ENCODE data around the gene WDR37.

The WDR37 gene

GRCh38 chr10:1094112-1095057 is 38.2 kb downstream of the WDR37 start:
- no peaks in the 10 kb centered on the region for H3K4me1 Mint-ChIP-seq (ENCODE audit: low read depth)
- no peaks in the 10 kb centered on the region for H3K9me3 Mint-ChIP-seq
- no peak overlapping the region for H3K27ac Mint-ChIP-seq
- intact Hi-C loops (cut with micrococcal nuclease): no loop called here
- no peak overlapping the region for H3K4me3 Mint-ChIP-seq
- peaks cover 34% of the 10 kb centered on the region for H3K36me3 Mint-ChIP-seq (ENCODE audit: low read depth)
- no peaks in the 10 kb centered on the region for H3K27me3 Mint-ChIP-seq

- Mint-ChIP-seq H3K4me1 (ENCODE audit: low read depth) (no peaks in the 10 kb centered on the region), H3K9me3 (no peaks in the 10 kb centered on the region)
Measured at GRCh38 chr10:1095498-1095897, 39.3 kb downstream of the WDR37 start.

GRCh38 chr10:1096287-1096889 is 40.2 kb downstream of the WDR37 start:
- no peaks in the 10 kb centered on the region for H3K9me3 Mint-ChIP-seq
- no peaks in the 10 kb centered on the region for H3K4me1 Mint-ChIP-seq (ENCODE audit: low read depth)
- H3K27ac Mint-ChIP-seq: no peak overlapping the region
- no peaks in the 10 kb centered on the region for H3K27me3 Mint-ChIP-seq
- intact Hi-C loops (cut with micrococcal nuclease): no loop called here
- H3K4me3 Mint-ChIP-seq: no peak overlapping the region
- H3K36me3 Mint-ChIP-seq (ENCODE audit: low read depth): peaks cover 14% of the 10 kb centered on the region

More at GRCh38 chr10:1095498-1095897, 39.3 kb downstream of the WDR37 start:
- H3K36me3 Mint-ChIP-seq (ENCODE audit: low read depth): peaks cover 23% of the 10 kb centered on the region
- no peak overlapping the region for H3K27ac Mint-ChIP-seq
- intact Hi-C loops (cut with micrococcal nuclease): no loop called here
- H3K27me3 Mint-ChIP-seq: no peaks in the 10 kb centered on the region
- H3K4me3 Mint-ChIP-seq: no peak overlapping the region

- intact Hi-C loops (cut with micrococcal nuclease): no loop called here
- Mint-ChIP-seq H3K4me3 (no peak overlapping the region), H3K9me3 (no peaks in the 10 kb centered on the region), H3K4me1 (ENCODE audit: low read depth) (no peaks in the 10 kb centered on the region), H3K27me3 (no peaks in the 10 kb centered on the region), H3K27ac (no peak overlapping the region), H3K36me3 (ENCODE audit: low read depth) (peaks cover 7% of the 10 kb centered on the region)
Measured at GRCh38 chr10:1097436-1097835, 41.3 kb downstream of the WDR37 start.

- Mint-ChIP-seq H3K4me1 (ENCODE audit: low read depth) (no peaks in the 10 kb centered on the region), H3K9me3 (no peaks in the 10 kb centered on the region), H3K27ac (no peak overlapping the region), H3K36me3 (ENCODE audit: low read depth) (no peaks in the 10 kb centered on the region), H3K27me3 (no peaks in the 10 kb centered on the region), H3K4me3 (no peak overlapping the region)
- intact Hi-C loops (cut with micrococcal nuclease): no loop called here
Measured at GRCh38 chr10:1100143-1100542, 44.0 kb downstream of the WDR37 start.

- Mint-ChIP-seq H3K36me3 (ENCODE audit: low read depth) (no peaks in the 10 kb centered on the region), H3K27ac (peak overlapping the region; percentile 2), H3K4me3 (no peak overlapping the region), H3K4me1 (ENCODE audit: low read depth) (no peaks in the 10 kb centered on the region), H3K9me3 (no peaks in the 10 kb centered on the region), H3K27me3 (no peaks in the 10 kb centered on the region)
- intact Hi-C loops (cut with micrococcal nuclease): no loop called here
Measured at GRCh38 chr10:1100691-1101368, 44.6 kb downstream of the WDR37 start.

GRCh38 chr10:1101946-1102345 is 45.8 kb downstream of the WDR37 start:
- intact Hi-C loops (cut with micrococcal nuclease): no loop called here
- Mint-ChIP-seq H3K4me3 (no peak overlapping the region), H3K36me3 (ENCODE audit: low read depth) (no peaks in the 10 kb centered on the region)

GRCh38 chr10:1102416-1102815 is 46.2 kb downstream of the WDR37 start:
- Mint-ChIP-seq H3K9me3 (no peaks in the 10 kb centered on the region), H3K27ac (no peak overlapping the region), H3K4me3 (no peak overlapping the region), H3K4me1 (ENCODE audit: low read depth) (no peaks in the 10 kb centered on the region), H3K36me3 (ENCODE audit: low read depth) (no peaks in the 10 kb centered on the region), H3K27me3 (no peaks in the 10 kb centered on the region)
- intact Hi-C loops (cut with micrococcal nuclease): no loop called here

More at GRCh38 chr10:1101946-1102345, 45.8 kb downstream of the WDR37 start:
- Mint-ChIP-seq H3K27me3 (no peaks in the 10 kb centered on the region), H3K27ac (no peak overlapping the region), H3K9me3 (no peaks in the 10 kb centered on the region), H3K4me1 (ENCODE audit: low read depth) (no peaks in the 10 kb centered on the region)

- H3K27me3 Mint-ChIP-seq: no peaks in the 10 kb centered on the region
- no peak overlapping the region for H3K4me3 Mint-ChIP-seq
- no peaks in the 10 kb centered on the region for H3K4me1 Mint-ChIP-seq (ENCODE audit: low read depth)
- no peaks in the 10 kb centered on the region for H3K36me3 Mint-ChIP-seq (ENCODE audit: low read depth)
- intact Hi-C loops (cut with micrococcal nuclease): no loop called here
- H3K9me3 Mint-ChIP-seq: no peaks in the 10 kb centered on the region
- no peak overlapping the region for H3K27ac Mint-ChIP-seq
Measured at GRCh38 chr10:1102831-1103230, 46.6 kb downstream of the WDR37 start.

- no peak overlapping the region for H3K27ac Mint-ChIP-seq
- H3K9me3 Mint-ChIP-seq: no peaks in the 10 kb centered on the region
- intact Hi-C loops (cut with micrococcal nuclease): no loop called here
- H3K36me3 Mint-ChIP-seq (ENCODE audit: low read depth): no peaks in the 10 kb centered on the region
- no peaks in the 10 kb centered on the region for H3K4me1 Mint-ChIP-seq (ENCODE audit: low read depth)
- H3K27me3 Mint-ChIP-seq: no peaks in the 10 kb centered on the region
- H3K4me3 Mint-ChIP-seq: no peak overlapping the region
Measured at GRCh38 chr10:1103551-1103950, 47.4 kb downstream of the WDR37 start.

GRCh38 chr10:1104971-1105370 is 48.8 kb downstream of the WDR37 start:
- no peaks in the 10 kb centered on the region for H3K4me1 Mint-ChIP-seq (ENCODE audit: low read depth)
- H3K9me3 Mint-ChIP-seq: no peaks in the 10 kb centered on the region
- intact Hi-C loops (cut with micrococcal nuclease): no loop called here
- no peak overlapping the region for H3K4me3 Mint-ChIP-seq
- no peaks in the 10 kb centered on the region for H3K36me3 Mint-ChIP-seq (ENCODE audit: low read depth)
- no peaks in the 10 kb centered on the region for H3K27me3 Mint-ChIP-seq
- H3K27ac Mint-ChIP-seq: no peak overlapping the region

GRCh38 chr10:1107004-1107403 is 50.8 kb downstream of the WDR37 start:
- Mint-ChIP-seq H3K4me1 (ENCODE audit: low read depth) (no peaks in the 10 kb centered on the region), H3K9me3 (no peaks in the 10 kb centered on the region), H3K27me3 (no peaks in the 10 kb centered on the region), H3K36me3 (ENCODE audit: low read depth) (no peaks in the 10 kb centered on the region), H3K27ac (no peak overlapping the region), H3K4me3 (no peak overlapping the region)
- intact Hi-C loops (cut with micrococcal nuclease): no loop called here

GRCh38 chr10:1107679-1108078 is 51.5 kb downstream of the WDR37 start:
- Mint-ChIP-seq H3K4me1 (ENCODE audit: low read depth) (no peaks in the 10 kb centered on the region), H3K4me3 (no peak overlapping the region), H3K9me3 (no peaks in the 10 kb centered on the region), H3K27me3 (no peaks in the 10 kb centered on the region), H3K27ac (no peak overlapping the region), H3K36me3 (ENCODE audit: low read depth) (no peaks in the 10 kb centered on the region)
- intact Hi-C loops (cut with micrococcal nuclease): no loop called here

All from dendritic cell treated with granulocyte-macrophage colony-stimulating factor and Interleukin-4, amounts not matched to agents 40 ng/mL and 50 ng/mL, for 4 days (primary cell).